ENCODE results near the gene USP20.
"Not testable (repeated sequence)": the region's sequence is repeated elsewhere in the genome, so short reads cannot be mapped to it uniquely, and the experiment has no call there.

Gene USP20

DNA sequence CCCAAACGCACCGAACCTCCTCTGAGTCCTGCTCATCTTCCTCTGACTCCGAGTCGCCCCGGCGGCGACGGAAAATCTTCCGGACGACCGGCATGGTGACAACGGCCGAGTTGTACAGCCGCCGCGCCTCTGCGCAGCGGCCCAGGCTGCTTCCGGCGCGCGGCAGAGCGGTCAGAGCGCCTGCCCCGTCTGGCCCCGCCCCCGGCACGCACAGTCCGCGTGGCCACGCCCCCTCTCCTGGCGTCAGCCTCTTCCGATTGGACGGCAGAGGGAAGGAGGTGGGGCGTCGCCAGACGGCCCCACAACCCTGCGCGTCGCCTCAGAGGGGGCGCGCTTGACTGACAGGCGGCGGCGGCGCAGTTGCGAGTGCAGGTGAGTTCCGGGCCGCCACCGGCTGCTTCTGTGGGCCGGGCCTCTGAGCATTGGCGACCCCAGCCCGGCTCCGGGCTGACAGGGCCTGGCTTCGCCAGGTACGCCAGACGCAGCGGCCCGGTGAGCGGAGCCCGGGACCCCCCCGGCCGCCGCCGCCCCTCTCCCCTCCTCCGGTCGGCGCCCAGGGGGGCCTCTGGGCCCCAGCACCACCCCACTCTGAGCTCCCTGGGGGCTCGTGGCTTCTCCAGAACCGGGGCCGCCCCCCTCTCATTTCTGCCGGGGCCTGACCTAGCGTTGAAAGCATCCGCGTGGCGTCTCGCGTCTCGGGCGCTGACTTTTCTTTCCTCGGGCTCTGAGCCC is at the start of gene USP20, which contains the start of gene C9orf78:
USP20 (plus strand) TSS at position 331 of the 732 bp plus-strand sequence. CDS start 17,098 bp downstream, outside the sequence.
C9orf78 (minus strand) TSS at position 148 of the 732 bp plus-strand sequence; CDS start at position 94, 54 bp downstream.
- DNase-seq (ENCODE audit: low spot score) (peak; percentile 91), FAIRE-seq (no peak)

DNA sequence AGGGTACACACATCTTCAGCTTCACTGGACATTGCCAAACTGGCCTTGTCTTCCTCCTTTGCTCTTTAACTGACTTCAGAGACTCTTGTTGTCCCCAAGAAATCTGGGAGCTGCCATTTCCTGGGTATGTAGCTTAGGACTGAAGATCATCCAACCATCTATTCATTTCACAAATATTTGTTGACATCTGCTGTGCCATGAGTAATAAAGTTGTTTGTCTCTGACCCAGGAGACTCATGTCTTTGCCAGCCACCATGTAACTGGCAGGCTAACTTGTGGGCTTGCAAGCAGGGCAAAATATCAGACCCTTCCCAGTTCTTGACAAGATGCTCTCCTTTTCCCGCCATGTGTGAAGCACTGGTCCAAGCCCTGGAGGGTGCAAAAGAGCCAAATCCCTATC is 49.4 kb upstream of the USP20 start:
- FAIRE-seq (no peak), DNase-seq (ENCODE audit: low spot score) (no peak)

DNA sequence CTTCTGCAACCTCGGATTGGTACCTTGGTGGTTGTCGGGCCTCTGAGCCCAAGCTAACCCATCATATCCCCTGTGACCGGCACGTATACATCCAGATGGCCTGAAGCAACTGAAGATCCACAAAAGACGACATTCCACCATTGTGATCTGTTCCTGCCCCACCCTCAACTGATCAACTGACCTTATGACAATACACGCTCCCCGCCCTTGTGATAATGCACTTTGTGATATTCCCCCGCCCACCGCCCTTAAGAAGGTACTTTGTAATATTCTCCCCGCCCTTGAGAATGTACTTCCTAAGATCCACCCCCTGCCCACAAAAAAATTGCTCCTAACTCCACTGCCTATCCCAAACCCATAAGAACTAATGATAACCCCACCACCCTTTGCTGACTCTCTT is 48.8 kb upstream of the USP20 start:
- FAIRE-seq: no peak
- DNase-seq (ENCODE audit: low spot score): no peak

DNA sequence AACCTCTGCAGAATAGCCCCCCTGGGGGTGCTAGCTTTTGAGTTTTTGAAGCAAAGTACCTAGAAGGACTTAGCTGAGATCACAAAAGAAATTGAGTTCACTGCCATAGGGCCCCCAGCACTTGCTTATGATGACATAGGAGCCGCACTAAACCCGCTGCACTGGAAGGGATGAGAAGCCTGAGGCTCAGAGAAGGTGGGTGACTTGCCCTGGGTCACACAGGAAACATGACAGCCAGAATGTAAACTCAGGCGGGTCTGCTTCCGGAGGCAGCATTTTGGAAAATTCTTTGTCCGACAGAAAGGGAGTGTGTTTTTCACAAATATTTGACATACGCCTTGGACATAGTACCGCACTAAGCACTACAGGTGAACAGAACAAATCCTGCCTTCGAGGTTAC is 40.7 kb upstream of the USP20 start:
- FAIRE-seq (no peak), DNase-seq (ENCODE audit: low spot score) (no peak)

DNA sequence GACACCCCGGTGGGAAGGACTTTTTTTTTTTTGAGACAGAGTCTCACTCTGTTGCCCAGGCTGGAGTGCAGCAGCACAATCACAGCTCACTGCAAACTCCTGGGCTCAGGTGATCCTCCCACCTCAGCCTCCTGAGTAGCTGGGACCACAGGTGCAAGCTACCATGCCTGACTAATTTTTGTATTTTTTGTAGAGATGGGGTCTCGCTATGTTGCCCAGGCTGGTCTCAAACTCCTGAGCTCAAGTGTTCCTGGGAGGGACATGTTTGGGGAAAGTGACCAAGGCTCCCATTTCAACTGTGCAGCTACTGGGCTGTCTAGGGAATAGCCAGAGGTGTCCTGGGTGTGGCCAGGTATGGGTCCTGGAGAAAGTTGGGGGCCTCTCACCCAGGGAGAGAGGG is 39.2 kb upstream of the USP20 start:
- not testable (repeated sequence) for DNase-seq (ENCODE audit: low spot score); FAIRE-seq

DNA sequence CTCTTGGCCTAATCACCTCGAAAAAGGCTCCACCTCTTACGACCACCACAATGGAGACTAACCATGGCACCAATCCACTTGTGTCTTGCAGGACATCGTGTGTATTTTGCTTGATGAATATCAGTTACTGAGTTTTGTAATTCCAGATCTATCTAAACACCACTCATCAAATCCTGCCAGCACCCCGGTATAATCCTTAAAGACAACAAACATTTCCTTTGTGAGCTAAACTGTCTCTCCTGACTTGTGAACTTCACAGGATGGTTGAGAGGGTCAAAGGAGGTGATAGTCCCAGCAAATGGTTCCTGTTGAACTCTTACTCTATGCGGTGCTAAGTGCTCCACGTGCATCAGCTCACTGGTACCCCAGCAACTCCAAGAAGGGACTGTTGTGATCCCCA is 36.3 kb upstream of the USP20 start:
- DNase-seq (ENCODE audit: low spot score): no peak
- no peak for FAIRE-seq

DNA sequence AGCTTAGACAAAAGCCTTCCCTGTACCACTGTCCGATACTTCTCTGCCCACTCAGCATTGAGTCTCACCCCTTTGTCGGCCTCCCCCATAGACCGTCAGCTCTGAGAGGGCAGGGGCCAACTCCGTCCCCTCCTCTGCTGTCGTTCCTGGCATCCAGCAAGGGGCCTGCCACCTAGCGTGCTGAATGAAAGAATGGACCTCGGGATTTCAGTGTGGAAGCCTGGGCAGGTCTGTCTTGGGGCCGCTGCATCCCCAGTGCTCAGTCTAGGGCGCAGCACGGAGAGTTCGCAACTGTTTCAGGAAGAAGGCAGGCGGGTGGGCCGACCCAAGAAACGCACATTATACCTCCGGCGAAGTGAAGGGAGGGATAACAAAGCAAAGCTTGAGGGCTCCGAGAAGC is 33.8 kb upstream of the USP20 start:
- DNase-seq (ENCODE audit: low spot score) (no peak), FAIRE-seq (no peak)

DNA sequence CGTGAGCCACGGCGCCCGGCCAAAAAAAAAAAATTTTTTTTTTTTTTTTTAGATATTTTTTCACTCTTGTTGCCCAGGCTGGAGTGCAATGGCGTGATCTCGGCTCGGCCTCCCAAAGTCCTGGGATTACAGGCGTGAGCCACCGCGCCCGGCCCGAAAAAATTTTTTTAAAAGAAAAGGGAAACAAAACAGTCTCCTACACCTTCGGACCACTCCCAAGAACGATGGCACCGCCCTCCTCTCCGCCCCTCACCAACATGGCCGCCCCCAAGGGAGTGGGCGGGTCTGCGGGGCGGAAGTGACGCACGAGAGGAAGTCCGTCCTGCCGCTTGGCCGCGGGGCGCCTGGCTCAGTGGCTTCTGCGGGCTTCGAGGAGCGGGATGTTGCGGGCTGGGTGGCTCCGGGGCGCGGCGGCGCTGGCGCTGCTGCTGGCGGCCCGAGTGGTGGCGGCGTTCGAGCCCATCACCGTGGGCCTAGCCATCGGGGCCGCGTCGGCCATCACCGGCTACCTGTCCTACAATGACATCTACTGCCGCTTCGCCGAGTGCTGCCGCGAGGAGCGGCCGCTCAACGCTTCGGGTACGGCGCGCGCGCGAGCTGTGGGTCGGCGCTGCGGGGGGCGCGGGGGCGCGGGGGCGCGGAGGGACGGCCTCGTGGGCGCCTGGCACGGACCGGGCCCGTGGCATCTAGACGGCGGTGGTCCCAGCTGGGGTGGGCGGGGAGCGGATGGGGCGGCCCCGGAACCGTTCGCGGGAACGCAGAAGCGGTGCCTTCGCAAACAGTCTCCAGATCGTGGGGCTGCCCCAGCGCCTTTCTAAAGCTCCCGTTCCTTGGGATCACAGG is 32.2 kb upstream of the USP20 start, which contains the start of gene TOR1B:
TOR1B (plus strand) TSS at position 352 of the 843 bp plus-strand sequence; CDS start at position 381, 29 bp downstream.
- DNase-seq (ENCODE audit: low spot score) (peak; percentile 71), FAIRE-seq (no peak)

DNA sequence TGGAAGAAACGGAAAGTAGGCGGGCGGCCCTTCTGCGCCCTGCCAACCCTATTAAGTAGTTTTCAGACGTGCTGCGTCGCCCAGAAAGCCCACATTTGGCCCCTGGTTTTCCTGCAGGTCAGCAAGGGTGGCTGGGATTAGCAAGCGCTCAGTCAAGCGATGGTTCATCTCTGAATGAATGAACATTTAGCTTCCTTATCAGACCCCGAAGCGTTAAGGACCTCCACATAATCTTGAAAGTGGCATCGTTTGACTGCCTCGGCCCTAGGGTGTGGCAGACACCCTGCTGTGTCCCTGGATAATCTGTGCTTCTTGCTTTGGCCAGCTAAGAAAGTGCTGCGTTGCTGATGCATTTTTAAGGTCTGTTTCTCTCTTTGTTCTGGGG is 31.6 kb upstream of the USP20 start:
- FAIRE-seq (no peak), DNase-seq (ENCODE audit: low spot score) (no peak)

DNA sequence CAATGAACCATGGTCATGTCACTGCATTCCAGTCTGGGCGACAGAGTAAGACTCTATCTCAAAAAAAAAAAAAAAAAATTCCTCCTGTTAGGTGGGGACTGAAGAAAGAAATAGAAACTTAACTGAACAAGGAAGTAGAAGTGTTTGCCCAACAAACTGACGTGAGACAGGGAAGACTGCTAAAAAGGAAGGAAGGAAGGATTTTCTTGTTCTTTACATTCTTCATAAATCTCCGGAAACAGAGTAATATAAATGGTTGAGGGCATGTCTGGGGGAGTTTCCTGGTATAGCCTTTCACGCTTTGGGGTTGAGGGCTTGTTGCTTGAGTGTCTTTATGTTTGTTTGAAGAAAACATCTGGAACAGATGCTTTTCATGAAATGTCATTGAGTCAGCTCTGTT is 29.2 kb upstream of the USP20 start:
- FAIRE-seq: no peak
- DNase-seq (ENCODE audit: low spot score): no peak

DNA sequence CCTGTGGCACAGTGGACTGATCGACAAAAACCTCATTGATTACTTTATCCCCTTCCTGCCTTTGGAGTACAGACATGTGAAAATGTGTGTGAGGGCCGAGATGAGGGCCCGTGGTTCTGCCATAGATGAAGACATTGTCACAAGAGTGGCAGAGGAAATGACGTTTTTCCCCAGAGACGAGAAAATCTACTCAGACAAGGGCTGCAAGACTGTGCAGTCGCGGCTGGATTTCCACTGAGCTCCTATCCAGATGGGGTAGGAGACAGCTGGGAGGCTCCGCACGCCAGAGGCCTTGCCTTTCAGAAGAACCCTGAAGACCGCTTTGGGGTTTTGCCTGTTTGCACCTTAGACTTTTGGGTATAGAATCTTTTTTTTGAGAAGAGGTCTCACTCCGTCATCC is 25.9 kb upstream of the USP20 start:
- DNase-seq (ENCODE audit: low spot score) (no peak), FAIRE-seq (no peak)

DNA sequence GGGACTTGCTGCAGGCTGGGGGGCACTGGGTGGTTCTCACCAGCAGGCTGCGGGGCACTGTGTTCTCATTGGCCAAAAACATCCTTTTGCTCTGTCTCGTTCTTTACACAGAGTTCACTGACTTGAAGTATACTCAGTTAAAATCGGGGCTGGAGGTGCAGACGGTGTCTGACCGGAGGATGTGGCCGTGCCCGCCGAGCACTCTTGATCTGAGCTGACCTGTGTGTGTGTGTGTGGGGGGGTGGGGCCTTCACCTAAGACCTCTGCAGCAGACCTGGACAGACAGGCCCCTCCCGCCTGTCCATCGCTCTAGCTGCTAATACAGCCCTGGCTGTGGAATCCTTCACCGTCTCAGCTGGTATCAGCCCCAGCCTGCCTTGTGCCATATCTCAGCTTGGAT is 25.1 kb upstream of the USP20 start:
- FAIRE-seq (no peak), DNase-seq (ENCODE audit: low spot score) (no peak)

DNA sequence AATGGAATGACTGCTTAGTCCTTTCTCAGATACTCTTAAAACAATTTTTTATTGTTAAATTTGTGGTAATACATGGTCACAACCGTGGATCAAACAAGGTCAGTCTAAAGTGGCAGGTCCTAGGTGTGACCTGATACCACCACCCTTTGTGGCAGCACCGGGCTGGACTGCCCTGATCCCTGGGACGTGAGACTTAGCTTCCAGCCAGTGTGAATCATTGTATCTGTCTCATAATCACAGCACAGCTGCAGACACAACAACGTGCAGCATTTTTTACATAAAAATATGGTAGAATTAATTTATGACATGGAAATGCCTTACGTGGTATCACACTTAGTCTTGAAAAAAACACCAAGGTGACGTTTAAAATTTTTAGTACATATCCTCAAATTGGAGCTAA is 24.5 kb upstream of the USP20 start:
- FAIRE-seq (no peak), DNase-seq (ENCODE audit: low spot score) (no peak)

DNA sequence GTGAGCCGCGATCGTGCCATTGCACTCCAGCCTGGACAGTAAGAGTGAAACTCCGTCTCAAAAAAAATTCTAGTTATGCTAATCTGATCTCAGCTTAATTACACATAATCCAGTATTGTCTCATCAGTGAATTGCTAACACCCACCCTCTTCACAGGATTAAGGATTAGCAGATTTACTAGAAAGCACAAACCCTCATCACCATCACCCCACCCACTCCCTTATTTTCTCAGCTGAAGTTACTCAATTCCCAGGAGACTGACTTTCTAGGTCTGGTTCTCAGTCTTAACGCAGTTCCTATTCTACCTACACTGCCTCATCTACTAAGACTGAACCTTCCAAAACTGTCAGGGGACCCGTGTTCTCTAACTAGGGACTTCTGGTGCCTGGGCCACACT is 23.3 kb upstream of the USP20 start:
- DNase-seq (ENCODE audit: low spot score) (no peak), FAIRE-seq (no peak)

DNA sequence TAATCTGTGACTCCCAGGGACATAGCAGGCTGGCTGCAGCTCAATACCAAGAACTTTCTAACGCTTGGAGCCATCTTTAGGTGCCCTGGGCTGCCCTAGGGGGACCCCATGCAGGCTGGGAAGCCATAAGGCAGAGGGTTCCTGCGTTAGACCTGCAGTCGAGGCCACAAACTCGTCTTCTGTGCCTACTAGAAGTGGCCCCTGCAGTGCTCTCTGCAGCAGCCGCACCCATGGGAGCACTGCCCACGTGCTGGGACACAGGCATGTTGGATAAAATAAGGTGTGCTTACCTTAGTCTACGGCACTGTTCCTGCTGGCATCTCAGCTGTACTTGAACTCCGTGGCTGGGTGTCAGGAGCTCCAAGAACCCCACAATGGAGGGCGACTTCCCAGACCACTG is 22.9 kb upstream of the USP20 start:
- no peak for FAIRE-seq
- DNase-seq (ENCODE audit: low spot score): no peak

DNA sequence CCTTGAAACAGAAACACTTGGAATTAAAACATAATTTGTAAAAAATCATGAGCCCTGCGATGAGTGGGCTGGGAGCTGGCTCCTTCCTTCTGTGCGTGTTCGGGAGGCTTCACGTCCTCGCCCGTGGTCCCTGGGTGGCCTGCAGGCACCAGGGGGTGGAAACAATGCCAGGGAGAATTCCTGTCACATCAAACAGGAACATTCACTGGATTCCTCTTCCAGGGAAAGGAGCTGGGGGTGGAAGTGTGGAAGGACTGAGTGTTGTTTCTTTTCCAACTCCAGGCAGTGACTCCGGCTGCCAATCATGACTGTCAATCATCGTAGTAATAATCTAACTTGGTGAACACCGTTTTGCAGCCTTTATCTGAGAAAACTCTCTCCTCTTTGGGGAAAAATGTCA is 21.6 kb upstream of the USP20 start:
- FAIRE-seq (no peak), DNase-seq (ENCODE audit: low spot score) (no peak)

DNA sequence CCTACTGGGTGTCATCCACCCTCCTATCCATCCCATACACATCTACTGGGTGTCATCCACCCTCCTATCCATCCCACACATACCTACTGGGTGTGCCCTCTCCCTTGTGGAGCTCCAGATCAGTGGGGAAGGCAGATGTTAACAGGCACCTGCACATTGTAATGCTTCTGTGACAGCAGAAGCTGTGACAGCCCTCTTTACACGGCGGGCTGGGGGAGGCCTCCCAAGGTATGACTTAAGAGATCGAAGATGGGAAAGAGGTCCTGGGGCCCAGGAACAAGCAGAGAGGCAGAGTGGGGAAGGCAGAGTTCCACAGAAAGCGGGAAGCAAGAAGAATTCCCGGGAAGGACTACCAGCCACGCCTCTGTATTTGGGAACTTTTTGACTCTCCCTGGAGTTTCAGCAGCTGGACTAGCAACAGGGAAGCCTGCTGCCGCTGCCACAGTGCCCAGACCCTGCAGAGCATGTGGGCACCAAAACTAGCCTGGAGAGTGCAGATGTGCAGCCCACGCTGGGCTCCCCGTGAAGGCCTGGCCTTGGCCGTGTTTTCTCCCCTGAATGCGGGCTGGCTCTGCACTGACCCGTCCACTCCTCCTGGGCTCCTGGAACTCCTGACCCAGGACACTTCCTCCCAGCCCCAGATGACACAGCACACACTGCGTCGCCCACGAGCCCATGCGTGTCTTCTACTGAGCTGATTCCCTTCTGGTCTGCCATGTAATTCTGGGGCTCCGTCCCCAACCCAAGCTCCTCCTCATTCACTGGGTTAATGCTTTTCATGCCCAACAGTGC is 20.6 kb upstream of the USP20 start:
- FAIRE-seq: no peak
- no peak for DNase-seq (ENCODE audit: low spot score)

DNA sequence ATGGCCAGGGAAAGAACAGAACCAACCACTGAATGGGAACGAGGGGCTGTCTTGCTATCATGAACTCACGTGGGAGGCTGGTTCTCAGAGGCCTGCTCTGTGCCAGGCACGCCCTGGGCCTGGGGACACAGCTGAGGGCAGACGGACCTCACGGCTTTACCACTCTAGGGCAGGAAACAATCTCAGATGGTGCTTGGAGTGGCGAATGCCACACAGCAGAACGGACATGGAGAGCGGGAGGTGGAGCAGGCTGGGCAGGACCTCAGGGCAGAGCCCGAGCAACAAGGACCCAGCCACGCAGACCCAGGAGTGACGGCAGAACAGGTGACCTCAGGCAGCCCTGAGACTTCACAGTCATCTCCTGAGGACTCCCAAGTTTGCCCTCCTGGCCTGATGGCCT is 20.0 kb upstream of the USP20 start:
- DNase-seq (ENCODE audit: low spot score) (no peak), FAIRE-seq (no peak)

DNA sequence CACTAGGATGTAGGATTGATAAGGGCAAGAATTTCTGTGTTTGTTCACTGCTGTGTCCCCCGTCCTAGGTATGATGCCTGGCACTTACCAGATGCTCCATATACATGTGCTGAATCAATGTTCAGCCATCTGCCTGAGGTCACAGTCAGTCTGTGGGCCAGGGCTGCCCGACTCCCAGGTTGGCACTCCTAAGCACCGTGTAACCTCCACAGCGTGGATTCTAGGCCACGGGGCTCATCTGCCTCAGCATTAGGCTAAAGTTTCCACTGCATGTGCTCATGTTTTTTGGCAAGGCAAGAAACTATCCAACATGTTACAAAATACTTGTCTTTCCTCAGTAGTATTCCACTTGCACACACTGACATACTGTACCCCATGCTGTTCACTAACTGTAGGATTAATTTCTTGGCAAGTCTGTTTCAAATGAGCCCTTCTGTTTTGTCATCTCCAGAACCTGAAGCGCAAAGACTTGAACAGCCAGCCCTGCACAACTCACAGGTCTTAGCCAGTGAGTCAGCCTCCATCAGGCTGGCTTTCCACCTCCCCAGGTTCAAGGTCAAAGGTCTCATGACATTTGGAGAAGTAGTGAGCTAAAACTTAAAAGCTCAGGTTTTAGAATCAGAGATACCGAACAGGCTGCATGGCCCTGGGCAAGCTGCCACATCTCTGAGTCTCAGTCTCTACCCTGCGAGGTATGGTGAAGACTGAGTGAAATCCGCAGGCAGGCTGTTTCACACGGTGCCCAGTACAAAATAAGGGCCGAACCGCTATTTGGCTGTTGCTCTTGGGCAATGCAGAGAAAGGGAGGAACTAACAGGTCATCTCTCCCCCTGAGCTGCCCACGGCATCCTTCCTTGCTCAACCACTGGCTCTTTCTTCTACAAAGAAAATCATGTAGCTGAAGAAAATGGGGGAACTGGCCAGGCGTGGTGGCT is 18.5 kb upstream of the USP20 start:
- FAIRE-seq (no peak), DNase-seq (ENCODE audit: low spot score) (no peak)

DNA sequence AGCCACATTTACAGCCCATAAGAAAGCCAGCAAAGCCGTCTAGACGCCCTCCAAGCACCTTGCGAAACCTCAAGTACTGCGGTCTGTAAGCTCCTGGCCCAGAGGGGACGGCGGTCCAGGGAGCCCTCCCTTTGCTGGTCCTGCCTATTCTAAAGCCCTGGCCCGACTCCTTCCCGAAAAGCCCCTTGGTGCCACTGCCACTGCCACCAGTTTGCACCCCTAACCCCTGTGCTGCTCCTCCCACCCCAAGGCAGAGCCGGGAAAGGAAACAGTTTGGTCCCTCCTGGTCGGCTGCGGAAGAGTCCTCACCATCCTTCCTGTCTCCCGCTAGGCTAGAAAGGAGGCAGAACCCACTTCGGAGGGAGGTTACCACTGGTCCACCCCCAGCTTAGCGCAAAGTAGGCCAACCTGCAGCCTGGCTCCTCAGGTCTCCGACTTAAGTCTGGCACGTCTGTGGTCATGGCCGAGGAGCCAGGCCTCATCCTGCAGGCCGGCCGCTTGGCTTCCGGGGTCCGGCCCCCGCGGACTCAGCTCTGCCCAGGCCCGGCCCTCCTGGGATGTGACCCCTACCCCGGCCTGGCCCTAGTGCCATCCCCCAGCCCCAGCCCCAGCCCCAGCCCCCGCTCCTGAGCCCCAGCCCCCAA is 12.2 kb upstream of the USP20 start:
- FAIRE-seq: no peak
- DNase-seq (ENCODE audit: low spot score): peak; percentile 16
